Stimulated activated CD4-positive, alpha-beta T cell treated with anti-CD3 and anti-CD28 coated beads, TNF-alpha, amount 100 ng/mL, for 24 hours (primary cell): ENCODE measurements around the gene SORCS2.

Experiments
- DNase-seq, 3 experiments: peaks; one replicate each; pipeline ENCODE4 v3.0.0-alpha.2; 2020; ENCODE audit warnings: low read depth in 3 of 3

SORCS2 gene

GRCh38 chr4:7732263-7732662 lies 539.9 kb downstream of the SORCS2 start:
- no peak for DNase-seq

GRCh38 chr4:7733201-7733600 lies 540.9 kb downstream of the SORCS2 start:
- DNase-seq: no peak

GRCh38 chr4:7733801-7734650 lies 541.7 kb downstream of the SORCS2 start:
- DNase-seq: no peak

- no peak for DNase-seq
Observed at GRCh38 chr4:7734651-7735260, 542.4 kb downstream of the SORCS2 start.

- DNase-seq: no peak
Observed at GRCh38 chr4:7735395-7735794, 543.1 kb downstream of the SORCS2 start.

- no peak for DNase-seq
Observed at GRCh38 chr4:7735961-7736360, 543.6 kb downstream of the SORCS2 start.

- no peak for DNase-seq
Observed at GRCh38 chr4:7736436-7737267, 544.3 kb downstream of the SORCS2 start.

GRCh38 chr4:7737268-7737645 lies 544.9 kb downstream of the SORCS2 start:
- no peak for DNase-seq

DNA sequence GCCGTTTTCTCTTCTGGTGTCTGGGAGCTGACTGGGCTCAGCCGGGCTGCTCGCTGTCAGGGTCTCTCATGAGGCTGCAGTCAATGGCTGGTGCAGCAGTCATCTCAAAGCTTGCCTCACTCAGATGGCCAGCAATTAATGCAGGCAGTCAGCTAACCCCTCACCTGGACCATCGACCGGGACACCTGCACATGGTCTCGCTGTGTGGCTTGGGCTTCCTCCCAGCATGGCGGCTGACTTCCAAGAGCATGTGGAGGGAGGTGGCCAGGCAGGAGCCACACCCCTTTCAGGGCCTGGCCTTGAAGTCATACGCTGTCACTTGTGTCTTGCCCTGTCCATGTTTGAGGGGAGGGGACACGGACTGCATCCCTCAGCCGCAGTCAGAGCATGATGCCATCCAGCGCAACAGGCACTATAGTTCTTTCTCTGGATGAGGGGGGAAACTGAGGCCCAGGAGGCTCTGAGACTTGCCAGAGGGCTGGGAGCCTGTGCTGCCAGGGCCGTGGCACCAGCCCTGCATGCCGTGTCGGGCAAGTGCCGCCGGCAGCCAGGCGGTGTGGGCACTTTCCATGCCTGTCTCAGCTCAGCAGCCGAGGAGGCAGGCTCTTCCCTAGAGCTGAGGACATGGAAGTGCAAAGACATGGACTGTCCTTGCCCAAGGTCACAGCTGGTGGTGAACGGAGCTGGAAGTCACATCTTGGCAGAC lies 545.6 kb downstream of the SORCS2 start:
- DNase-seq: no peak

DNA sequence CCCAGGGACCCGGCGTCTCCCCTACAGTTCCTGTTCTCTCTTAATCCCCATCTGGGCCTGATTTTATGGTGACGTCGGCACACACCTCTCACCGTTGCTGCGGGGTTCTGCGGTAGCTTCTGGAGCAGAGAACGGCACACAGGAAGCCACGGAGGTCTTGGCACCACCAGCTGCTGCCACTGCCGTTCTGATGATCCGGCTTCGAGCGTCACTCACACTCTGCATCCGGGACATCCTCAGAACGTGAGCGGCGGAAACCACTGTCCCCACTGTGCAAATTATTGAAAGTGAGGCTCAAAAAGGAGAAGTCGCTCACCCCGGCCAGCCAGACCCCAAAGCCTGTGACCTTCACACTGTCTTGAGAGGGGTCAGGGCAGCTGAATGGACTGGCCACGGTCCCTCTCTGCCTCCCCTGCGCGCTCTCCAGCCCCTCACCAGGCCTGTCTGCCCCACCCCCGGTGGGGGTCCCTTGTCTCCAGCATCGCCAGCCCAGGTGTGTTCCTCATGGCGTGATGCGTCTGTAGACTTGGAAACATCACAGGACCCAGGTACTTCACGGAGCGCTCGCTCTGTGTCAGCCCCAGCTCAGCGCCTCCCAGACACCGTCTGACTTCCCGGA lies 546.2 kb downstream of the SORCS2 start:
- DNase-seq: no peak

- no peak for DNase-seq
Observed at GRCh38 chr4:7739077-7739917, 547.0 kb downstream of the SORCS2 start.

- DNase-seq: no peak
Observed at GRCh38 chr4:7739918-7740865, 547.9 kb downstream of the SORCS2 start.

GRCh38 chr4:7740866-7741525 lies 548.7 kb downstream of the SORCS2 start:
- DNase-seq: no peak

GRCh38 chr4:7741946-7742806 lies 549.8 kb downstream of the SORCS2 start:
- DNase-seq: no peak

GRCh38 chr4:7742807-7743280 lies 550.5 kb downstream of the SORCS2 start:
- DNase-seq: no peak

GRCh38 chr4:7744142-7744804 lies 551.9 kb downstream of the SORCS2 start:
- DNase-seq: no peak

DNA sequence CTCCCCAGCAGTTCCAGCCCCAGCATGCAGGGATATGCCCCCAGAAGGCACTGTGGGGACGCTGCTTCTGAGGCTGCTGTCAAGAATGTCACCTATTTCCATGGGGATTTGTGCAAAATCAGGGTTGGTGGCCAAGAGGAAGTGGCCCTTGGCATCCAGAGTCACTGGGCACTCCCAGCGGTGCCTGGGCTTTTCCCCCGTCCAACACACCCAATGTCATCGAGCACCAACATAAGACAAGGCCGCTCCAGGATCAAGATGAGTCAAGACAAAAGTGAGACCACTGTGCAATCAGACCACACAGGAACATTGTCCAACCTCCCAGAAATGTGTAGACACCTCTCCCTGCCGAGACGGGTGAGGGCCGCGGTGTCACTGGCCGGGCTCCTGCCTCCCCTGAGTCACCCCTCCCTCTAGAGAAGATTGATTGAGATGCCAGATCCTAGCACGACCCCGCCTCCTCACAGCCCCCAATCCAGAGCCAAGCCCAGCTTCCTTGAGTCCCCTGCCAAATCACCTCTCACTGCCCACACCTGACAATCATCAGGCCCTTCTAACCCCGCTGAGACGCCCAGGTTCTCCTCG lies 553.1 kb downstream of the SORCS2 start:
- DNase-seq: no peak
